ENCODE data around the gene PITPNM3.

The PITPNM3 gene

DNA sequence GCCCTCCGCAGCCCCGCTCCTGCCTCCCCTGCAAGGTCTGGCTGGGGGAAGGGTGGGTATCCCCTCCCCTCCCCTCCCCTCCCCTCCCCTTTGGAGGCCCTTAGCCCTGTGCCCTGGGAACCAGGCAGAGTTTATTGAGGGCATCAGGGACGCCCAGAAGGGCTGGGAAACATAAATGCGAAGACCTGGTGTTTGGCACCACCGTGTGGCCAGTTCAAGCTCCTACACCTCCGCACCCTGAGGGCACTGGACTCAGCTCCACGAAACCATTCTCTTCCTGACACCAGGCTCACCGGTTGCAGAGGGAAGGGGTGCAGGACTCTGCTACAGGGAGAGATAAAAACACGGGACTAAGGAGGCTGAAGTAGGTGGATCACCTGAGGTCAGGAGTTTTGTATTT lies 120.4 kb downstream of the PITPNM3 start:
- DNase-seq = peak; percentile 94

DNA sequence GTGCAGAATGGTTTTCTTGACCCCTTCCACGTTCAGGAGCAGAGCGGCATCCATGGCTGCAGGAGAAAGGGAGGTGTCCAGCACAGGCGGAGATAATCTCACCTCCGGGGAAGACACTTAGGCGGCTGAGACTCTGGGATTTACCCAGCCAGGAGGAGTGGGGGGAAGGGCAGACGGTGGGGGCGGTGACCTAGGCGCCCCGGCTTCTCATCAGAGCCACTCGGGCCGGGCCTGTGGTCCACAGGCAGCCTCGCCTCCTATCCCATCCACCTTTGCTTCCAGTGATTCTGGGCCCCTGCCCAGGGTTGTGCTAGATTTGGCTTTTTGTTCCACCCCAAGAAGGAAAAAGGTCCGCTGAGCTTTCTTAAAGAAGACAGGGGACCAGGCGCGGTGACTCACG lies 121.3 kb downstream of the PITPNM3 start, which contains the start of gene AIPL1:
TSS of gene AIPL1 (minus strand) at position 71 of the 400 bp plus-strand sequence. CDS start at position 54, 17 bp downstream.
- peak; percentile 93 for DNase-seq

DNA sequence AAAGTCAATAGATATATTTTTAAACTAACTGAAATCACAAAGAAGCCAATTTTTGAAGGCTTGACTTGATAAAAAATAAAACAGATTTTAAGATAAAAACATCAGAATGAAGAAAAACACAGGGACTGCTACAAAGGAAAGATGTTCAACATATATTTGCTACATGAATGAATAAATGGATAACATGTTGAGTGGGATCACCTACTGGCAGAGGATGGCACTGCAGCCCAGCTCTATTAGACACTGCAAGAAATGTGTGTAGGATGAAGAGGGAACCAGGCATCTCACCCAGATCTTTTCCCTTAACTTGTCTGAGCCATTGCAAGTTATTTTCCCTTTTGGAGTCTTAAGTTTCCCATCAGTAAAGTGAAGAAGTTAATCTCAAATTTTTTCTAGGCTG lies 125.6 kb downstream of the PITPNM3 start:
- peak; percentile 38 for DNase-seq

DNA sequence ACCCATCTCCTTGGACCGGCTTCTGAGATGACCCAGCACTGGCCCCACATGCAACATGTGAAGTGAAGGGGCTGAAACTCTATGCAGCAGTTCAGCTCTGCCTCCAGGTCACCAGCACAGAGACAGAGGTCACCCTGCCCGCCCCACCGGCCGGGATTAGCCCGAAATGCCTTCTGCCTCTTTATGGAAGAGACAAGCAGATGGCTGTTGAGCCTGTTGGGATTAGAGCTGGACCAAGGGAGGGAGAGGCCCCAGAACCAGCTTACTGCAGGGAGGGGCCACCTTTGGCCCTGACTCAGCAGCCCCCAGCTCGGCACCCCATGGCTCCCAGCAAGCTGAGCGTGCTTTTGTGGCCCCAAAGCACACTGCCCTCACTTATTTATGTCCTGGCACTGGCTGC lies 127.1 kb downstream of the PITPNM3 start:
- DNase-seq = peak; percentile 97

DNA sequence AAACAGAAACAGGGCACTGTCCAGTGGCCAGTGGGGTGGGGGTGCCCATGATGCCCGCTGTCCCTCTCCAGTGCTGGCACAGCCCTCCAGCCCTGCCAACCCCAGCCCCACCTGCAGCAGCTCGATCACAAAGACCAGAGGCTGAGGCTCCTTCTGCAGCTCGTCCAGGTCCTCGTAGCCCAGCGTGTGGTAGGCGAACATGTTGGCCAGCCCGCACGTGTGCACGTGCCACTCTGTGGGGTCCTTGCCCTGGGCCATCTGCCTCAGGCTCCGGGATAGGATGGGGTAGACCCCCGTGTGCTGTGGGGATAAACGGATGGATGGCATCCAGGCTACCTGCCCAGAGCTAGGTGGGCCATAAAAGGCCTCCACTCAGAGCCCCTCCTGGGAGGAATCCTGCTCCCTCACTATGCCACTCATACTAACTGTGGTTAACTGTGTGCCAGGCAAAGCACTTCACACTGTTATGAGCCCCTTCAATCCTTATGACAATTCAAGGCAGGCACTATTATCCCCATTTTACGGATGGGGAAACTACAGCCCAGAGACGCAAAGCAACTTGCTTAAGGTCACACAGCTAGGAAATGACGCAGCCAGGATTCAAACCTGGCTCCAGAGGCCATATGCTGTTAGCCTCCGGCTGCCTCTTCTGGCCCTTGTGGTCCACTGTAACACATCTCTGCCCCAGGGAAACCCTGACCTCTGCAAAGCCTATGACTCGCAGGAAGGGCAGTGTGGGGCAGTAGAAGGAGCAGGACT lies 128.0 kb downstream of the PITPNM3 start:
- DNase-seq = no peak

DNA sequence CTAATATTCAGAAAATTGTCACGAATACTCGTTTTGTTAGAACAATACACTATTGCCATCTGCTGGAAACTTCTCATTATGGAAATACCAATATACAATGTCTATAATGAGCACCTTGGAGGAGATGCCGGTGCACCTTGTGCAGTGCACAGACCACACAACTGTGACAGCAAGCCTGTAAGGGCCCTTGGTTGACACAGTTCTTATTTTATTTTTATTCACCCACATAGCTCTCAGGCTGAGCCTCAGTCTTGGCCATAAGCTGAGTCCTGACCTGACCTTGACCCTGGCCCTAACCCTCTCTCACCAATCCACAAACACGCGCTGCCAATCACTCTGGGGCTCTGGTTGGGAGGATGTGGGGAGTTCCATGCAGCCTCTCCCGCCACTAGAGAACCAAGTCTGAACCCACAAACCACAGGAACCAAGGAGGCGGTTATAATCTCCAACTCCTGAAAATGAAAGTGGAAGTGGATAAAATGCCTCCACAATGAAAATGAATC lies 129.0 kb downstream of the PITPNM3 start:
- no peak for DNase-seq

DNA sequence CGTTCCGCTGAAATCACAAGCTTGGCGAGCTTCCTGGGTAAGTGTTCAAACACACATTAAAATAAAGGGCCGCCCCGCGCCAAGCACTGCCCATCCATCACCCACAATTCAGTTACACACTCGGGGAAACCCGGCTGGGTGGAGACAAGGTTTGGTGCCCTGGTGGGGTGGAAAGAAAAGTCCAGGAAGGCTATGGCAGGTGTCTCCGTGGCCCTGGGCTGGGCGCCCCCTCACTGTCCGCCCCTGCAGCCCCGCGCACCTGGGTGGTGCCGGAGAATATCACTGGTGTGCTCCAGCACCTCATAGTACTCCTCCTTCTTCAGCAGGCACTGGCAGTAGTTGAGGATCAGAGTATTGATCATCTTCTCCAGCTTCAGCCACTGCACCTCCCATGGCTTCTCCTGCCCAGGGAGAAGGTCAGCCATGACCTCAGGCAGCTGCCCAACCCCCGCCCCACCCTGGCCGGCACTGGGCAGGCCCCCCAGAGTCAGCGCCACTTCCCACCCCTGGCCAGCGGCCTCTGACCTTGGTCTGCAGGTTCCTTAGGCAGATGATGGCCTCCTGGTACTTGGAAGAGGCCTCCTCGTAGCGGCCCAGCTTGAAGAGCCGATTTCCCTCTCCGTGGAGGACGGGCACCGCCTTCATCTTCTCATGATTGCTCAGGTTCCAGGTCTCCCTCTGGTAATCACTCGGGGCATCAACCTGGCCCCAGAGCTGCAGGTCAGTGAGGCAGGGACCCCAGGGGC lies 129.8 kb downstream of the PITPNM3 start:
- DNase-seq = no peak

DNA sequence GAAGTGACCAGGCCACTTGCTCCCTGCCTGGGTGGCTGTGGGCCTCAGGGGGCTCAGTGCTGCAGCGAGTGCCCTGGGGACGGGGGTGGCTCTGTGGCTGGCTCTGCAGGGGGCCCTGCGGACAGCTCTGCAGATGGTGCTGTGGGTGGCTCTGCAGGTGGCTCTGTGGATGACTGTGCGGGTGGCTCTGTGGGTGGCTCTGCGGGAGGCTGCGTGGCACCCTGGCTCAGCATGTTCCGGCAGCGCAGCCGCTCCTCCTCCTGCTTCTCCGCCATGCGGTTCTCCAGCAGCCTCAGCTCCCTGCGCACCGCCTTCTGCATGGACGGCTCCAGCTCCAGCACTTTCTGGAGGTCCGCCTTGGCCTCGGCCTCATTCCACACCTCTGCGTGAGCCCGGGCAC lies 130.9 kb downstream of the PITPNM3 start:
- no peak for DNase-seq

DNA sequence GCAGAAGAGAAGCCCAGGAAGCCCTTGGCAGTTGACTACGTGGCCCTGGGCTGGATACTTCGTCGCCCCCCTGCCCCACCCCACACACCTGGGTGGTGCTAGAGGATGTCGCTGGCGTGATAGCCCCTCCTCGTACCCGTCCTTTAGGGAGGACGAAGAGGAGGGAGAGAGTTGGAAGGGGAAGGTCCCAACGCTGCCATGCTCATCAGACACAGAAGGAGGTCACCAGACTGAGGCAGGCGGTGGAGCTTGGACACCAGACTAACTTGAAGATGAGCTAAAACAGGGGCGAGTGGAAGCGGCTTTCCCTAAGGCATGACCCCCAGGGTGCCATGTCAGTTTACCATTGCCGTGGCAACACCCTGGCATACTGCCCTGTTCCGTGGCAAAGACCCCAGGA lies 132.4 kb downstream of the PITPNM3 start:
- DNase-seq = no peak

DNA sequence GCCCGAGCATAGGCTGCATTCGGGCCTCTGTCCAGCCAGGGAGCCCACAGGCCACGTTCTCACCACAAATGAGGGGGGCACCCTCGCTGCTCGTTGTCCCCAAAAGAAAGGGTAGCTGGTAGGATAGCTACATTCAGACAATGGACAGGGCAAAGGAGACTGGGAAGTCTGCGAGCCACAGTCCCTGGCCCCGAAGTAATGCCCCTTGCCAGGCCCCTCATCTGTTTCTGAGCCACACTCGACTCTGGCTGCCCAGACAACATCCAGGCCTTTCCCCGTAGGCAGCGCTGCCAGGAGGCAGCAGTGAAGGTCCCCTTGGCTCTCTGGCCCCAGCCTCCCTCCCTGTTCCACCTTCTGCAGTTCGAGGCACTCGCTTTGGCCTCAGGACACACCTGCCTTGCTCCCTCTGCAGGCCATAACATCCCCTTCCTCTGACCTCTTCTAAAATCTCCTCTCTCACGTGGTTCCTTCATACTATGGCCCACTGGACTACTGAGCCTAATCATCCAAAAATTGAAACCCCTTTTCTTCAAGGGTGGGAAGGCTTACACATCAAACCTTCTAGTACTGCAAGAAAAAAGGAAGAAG lies 133.6 kb downstream of the PITPNM3 start:
- DNase-seq = peak; percentile 19

DNA sequence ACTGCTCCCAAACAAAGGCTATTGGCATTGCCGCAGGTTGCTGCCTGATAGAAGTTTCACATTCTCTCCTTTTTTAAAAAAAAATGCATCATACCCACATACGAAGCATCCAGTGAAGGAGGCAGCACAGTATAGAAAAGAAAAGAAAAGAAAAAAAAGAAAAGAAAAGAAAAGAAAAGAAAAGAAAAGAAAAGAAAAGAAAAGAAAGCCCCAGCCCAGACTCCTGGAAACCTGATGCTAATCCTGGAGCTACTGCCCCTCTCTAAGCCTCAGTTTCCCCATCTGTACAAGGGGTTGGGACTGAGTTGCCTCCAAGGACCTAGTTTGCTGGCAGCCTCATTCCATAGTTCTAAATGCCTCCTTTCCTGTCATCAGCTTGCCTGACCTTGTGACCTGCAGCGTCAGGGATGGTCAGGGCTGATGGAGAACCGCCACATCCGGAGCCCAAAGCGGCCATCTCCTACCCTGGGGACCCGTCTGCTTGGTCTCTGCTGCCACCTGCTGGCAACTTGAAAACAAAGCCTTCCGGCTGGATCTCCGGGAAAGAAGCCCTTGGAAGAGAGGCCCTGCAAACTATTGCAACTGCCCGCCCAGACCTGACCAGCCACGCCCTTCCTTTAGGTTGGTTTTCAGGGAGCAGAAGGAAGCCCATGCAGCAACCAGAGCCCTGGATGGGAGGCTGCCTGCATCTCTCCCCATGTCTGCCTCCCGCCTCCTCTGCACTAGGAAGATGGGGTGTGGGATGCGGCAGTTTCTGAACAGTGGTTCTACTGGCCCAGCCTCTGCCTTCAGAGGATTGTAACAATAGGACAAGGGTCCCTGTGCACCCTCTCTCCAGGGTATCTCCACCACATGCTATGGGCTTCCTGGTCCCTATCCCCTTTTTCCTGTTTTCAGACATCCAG lies 134.4 kb downstream of the PITPNM3 start:
- peak; percentile 92 for DNase-seq

DNA sequence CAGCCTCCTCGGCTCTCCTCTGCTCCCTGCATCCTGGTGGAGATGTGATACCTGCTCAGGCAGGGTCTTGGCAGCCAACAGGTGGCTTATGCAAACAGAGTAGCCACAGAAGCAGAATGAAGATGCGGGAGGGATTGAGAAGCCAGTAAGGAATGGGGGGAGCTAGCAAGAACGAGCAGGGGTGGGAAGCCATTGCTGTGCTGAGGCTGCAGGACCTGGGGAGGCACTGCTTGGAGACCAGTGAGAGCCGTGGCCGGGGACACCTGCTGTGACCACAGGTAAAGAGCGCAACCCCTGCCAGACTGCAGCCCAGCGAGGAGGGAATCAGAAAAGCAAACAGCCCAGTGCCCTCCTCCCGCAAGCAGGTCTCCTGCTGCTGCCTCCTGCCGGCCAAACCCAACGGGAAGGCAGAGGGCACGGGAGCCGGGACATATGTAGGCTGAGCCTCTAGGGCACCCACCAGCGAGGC lies 136.1 kb downstream of the PITPNM3 start:
- peak; percentile 50 for DNase-seq

DNA sequence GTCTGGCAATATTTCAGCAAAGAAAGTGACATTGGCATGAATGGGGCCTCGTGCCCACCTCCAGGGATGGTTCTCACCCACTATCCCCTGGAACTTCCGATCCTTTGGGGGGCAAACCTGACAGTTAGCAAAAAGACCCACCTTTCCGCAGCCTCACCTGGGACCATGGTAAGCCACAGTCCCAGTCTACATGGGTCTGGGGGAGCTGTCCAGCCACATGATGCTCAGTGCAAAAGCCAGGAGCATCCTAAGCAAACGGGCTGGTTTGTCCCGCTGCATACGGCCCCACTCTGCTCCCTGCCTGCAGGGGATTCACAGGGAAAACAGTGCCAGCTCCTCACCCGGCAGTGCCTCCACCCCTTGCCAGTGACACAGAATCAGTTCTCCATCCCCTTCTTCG lies 140.7 kb downstream of the PITPNM3 start:
- DNase-seq = no peak

DNA sequence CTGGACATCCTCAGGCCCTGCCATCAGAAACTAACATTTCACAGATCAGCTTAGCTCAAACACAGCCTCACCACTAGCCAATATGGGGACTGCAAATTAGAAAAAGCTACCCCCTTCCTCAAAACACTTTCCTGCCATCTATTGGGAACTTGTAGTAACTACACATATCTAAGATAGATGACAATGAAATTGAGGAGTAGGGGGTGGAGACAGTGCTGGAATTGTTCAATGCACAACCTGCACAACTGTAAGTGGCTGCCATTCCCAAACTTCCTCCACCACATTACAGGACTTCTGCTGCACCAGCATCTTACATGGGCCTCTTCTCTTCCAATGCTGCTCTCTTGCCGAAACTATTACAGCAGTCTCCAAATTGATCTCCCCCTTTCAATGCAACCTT lies 143.3 kb downstream of the PITPNM3 start:
- peak; percentile 89 for DNase-seq

DNA sequence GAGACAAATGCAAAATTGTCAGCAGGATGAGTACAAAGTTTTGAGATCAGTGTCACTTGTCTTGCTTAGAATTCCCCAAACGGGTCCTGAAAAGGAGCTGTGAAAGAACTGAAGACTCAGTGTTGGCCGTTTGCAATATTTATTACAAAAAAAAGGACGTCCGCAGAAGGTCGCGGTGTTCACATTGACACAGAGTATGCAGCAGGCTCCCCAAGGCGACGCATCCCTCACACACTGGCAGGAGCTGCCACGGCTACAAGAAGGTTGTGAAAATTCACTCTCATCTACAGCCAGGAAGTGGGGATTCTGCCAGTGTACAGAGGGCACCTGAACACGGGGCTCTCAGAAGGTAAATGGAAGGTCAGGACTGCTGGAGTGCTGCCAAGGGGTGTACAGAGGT lies 147.6 kb downstream of the PITPNM3 start:
- DNase-seq = no peak

DNA sequence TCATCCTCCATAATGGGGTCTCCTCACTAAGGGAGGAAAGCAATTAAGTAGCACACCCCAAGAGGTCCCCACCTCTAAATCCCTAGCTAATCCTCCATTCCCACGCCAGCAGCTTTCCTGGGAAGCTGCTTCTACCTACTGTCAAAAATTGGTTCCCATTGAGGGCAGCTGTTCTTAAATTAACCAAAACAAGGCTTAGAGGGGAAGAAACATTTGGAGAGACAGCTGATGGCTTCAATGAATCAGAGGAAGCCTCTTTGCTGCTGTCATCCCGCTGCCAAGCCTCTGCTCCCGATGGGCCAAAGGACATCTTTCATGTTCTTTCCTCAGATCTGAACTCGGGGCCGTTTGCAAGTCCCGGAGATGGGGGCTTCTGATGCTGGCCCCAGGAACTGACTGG lies 148.1 kb downstream of the PITPNM3 start:
- DNase-seq = peak; percentile 37

DNA sequence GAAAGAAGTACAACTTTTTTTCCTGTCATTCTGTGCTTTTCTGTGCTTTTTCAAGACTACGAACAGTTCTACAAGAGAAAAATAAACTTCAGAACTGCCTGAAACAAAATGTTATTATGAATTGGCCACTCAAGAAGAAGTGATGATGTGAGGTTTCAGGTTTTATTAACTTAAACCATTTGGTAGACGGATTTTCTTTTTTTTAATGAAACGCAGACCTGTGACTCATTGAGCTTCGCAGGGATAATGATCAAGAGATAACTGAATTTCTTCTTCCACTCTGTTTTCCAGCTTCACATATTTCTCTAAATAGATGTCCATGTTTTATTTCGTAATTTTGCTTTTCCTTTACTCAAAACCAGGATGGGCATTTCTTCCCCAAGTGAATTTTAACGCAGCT lies 154.1 kb downstream of the PITPNM3 start:
- no peak for DNase-seq
